OCI-LY1 (cell line): ENCODE results near the gene SH3BP5L.

ENCODE experiments used
- H2AFZ ChIP-seq: fragments of 200-600 bp; sonication (generic), shearing (Covaris generic); 2 replicates; pipeline ENCODE4 v1.6.0; 2014; ENCODE audit warnings: antibody characterized with exemption, mild to moderate bottlenecking, low read length
- H3F3A ChIP-seq: fragments of 200-600 bp; sonication (generic), shearing (Covaris generic); 2 replicates; pipeline ENCODE4 v1.6.0; 2014; ENCODE audit warnings: mild to moderate bottlenecking, antibody characterized with exemption, low read length, moderate library complexity; ENCODE audit not compliant: insufficient read depth
- H3K27ac ChIP-seq: fragments of 200-600 bp; sonication (generic); 2 replicates; pipeline ENCODE4 v1.5.1; 2014; ENCODE audit warnings: low read length, mixed run types, mild to moderate bottlenecking, low read depth; ENCODE audit not compliant: poor library complexity, severe bottlenecking
- H3K27me3 ChIP-seq: fragments of 200-600 bp; sonication (generic); 2 replicates; pipeline ENCODE4 v1.6.0; 2014; ENCODE audit warnings: antibody characterized with exemption, mild to moderate bottlenecking, low read length, moderate library complexity; ENCODE audit not compliant: insufficient read depth
- H3K36me3 ChIP-seq: fragments of 200-600 bp; sonication (generic); 2 replicates; pipeline ENCODE4 v1.6.1; 2014; ENCODE audit warnings: mild to moderate bottlenecking, antibody characterized with exemption, low read length, moderate library complexity, mixed read lengths; ENCODE audit not compliant: insufficient read depth
- H3K4me1 ChIP-seq: fragments of 200-600 bp; sonication (generic); 2 replicates; pipeline ENCODE4 v1.5.1; 2014; ENCODE audit warnings: mild to moderate bottlenecking, low read length, moderate library complexity; ENCODE audit not compliant: insufficient read depth, severe bottlenecking
- H3K4me2 ChIP-seq: fragments of 200-600 bp; sonication (generic), shearing (Covaris generic); 2 replicates; pipeline ENCODE4 v1.6.1; 2014; ENCODE audit warnings: low read length
- H3K4me3 ChIP-seq: fragments of 200-600 bp; sonication (generic); 2 replicates; pipeline ENCODE4 v1.5.1; 2014; ENCODE audit warnings: low read length, low read depth, mild to moderate bottlenecking, mixed read lengths; ENCODE audit not compliant: poor library complexity, severe bottlenecking
- H3K79me2 ChIP-seq: fragments of 200-600 bp; shearing (Covaris generic); 2 replicates; pipeline ENCODE4 v1.6.1; 2016; ENCODE audit warnings: mixed run types, low read length, mixed read lengths; ENCODE audit not compliant: insufficient read depth
- H3K9ac ChIP-seq: fragments of 200-600 bp; sonication (generic), shearing (Covaris generic); 2 replicates; pipeline ENCODE4 v1.6.1; 2014; ENCODE audit warnings: mild to moderate bottlenecking, low read length, mixed read lengths
- H3K9me2 ChIP-seq: fragments of 200-600 bp; sonication (generic), shearing (Covaris generic); 2 replicates; pipeline ENCODE4 v1.6.1; 2014; ENCODE audit warnings: low read depth, mild to moderate bottlenecking, low read length, mixed read lengths
- H3K9me3 ChIP-seq: fragments of 200-600 bp; shearing (Covaris generic); 2 replicates; pipeline ENCODE4 v1.6.1; 2014; ENCODE audit warnings: low read length, mixed read lengths
- H4K20me1 ChIP-seq: fragments of 200-600 bp; sonication (generic), shearing (Covaris generic); 2 replicates; pipeline ENCODE4 v1.6.0; 2016; ENCODE audit warnings: mild to moderate bottlenecking, low read length; ENCODE audit not compliant: insufficient read depth
- EZH2 ChIP-seq: fragments of 200-600 bp; sonication (generic), shearing (Covaris generic); IDR thresholded peaks from 2 replicates; pipeline ENCODE4 v1.8.0; 2017; ENCODE audit warnings: borderline replicate concordance, mixed run types, mild to moderate bottlenecking, antibody characterized with exemption, low read length, moderate library complexity, mixed read lengths
- TF ChIP-seq, protein P1 (sequence below): fragments of 200-600 bp; sonication (generic), shearing (Covaris generic); IDR thresholded peaks from 2 replicates; pipeline ENCODE4 v1.5.1; 2017; ENCODE audit warnings: mild to moderate bottlenecking, antibody characterized with exemption, low read length, moderate library complexity, mixed read lengths

The SH3BP5L gene

DNA sequence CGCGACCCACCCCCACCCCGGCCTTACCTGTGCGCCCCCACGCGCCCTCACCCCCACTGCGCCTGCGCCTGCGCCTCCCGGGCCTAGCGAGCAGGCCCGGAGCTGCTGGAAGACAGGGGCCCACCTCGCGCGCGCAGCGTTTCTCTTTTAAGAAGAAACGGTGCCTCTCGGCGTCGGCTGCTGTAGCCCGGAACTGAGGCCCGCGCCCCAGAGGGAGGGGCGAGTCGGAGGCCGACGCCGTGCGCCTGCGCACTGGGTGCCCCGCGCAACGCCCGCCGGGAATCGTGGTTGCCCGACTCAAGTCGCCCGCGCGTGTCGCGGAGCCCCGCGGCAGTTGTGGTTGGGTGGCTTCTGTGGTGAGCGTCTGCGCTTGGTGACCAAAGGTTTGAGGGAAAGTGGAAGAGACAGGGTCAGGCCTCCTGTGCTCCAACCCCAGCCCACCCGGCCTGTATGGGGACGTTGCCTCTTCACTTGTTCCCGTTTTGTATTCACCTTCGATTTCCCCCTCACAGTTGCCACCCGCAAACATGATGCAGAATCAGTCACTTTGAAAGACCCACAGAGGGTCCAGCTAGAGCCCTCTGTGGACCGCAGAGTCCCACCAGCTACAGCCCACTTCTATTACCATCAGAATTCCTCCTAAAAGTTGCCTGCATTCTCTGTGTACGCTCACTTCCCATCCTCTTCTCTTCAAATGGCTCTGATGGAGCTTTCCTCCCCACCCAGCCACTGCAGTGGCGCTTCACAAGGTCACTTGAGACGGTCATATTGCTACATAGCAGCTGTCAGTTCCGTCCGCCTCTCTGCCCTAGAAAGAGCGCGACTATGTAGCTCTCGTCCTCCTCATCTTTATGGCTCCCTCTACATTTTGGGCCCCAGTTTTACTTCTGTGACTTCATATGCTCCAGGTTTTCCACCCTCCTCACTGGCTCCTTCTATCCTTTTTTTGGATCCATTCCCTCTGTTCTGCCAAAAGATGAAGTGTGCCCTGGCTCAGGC lies 33.5 kb upstream of the SH3BP5L start, which contains the start of gene ZNF692:
ZNF692 (minus strand) TSS at position 195 of the 999 bp plus-strand sequence. CDS start 776 bp downstream, outside the sequence.
- H3K27ac ChIP-seq: peak within 1 kb of the TSS; percentile 74
- no peak within 1 kb of the TSS for H2AFZ ChIP-seq
- no peaks in the 10 kb centered on the region for H3K9me2 ChIP-seq
- H3K9me3 ChIP-seq: no peaks in the 10 kb centered on the region
- no peaks in the 10 kb centered on the region for H3K27me3 ChIP-seq
- H3K4me1 ChIP-seq: peaks cover 42% of the 10 kb centered on the region
- H3K4me2 ChIP-seq: peak within 1 kb of the TSS; percentile 95
- peak within 1 kb of the TSS; percentile 73 for H3K4me3 ChIP-seq
- H3K79me2 ChIP-seq: no peaks in the 10 kb centered on the region
- H4K20me1 ChIP-seq: no peaks in the 10 kb centered on the region
- no peak for TF ChIP-seq EZH2
- TF ChIP-seq, protein P1, sequence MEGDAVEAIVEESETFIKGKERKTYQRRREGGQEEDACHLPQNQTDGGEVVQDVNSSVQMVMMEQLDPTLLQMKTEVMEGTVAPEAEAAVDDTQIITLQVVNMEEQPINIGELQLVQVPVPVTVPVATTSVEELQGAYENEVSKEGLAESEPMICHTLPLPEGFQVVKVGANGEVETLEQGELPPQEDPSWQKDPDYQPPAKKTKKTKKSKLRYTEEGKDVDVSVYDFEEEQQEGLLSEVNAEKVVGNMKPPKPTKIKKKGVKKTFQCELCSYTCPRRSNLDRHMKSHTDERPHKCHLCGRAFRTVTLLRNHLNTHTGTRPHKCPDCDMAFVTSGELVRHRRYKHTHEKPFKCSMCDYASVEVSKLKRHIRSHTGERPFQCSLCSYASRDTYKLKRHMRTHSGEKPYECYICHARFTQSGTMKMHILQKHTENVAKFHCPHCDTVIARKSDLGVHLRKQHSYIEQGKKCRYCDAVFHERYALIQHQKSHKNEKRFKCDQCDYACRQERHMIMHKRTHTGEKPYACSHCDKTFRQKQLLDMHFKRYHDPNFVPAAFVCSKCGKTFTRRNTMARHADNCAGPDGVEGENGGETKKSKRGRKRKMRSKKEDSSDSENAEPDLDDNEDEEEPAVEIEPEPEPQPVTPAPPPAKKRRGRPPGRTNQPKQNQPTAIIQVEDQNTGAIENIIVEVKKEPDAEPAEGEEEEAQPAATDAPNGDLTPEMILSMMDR: no peak; the same call in 1 of the 2 replicates
- H3F3A ChIP-seq: no peaks in the 10 kb centered on the region
- H3K9ac ChIP-seq: peak within 1 kb of the TSS; percentile 89
- peaks cover 7% of the 10 kb centered on the region for H3K36me3 ChIP-seq

DNA sequence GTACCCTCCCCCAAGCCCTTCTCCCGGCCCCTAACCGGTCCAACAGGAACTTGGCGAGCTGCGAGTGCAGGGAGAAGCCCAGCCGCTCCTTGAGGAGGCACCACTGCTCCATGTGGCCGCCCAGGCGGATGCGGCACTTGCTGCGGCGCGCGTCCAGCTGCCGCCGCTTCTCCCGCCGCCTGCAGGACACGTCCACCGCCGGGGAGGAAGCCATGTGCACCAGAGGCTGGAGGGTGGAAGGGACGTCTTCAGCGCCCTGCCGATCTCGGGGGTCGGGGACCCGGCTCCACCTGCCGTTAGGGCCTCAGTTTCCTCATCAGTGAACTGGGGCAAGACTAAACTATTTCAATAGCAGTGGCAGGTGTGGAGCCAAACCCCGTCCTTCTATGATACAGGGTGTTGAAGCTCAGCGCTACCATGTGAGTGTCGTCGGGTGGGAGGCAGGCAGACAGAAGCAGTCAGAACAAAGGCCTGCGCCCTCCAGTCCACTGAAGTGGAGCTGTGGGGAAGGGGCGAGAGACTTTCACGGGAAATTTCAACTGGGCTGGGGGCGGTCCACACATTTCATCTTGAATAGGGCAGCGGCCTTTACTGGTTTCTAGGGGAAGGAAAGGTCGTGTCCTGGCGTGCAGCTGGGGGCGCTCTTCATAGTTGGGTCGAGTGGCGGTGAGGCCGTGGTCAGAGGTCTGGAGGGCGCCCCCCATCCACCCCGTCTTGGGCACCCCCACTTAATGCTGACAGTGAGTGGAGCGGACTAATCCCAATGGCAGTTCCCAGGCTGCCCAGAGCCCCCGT lies 32.6 kb upstream of the SH3BP5L start:
- Histone ChIP-seq H3K27ac (peak overlapping the region; percentile 70), H3K9me3 (no peaks in the 10 kb centered on the region), H3K27me3 (no peaks in the 10 kb centered on the region), H4K20me1 (no peaks in the 10 kb centered on the region), H3K4me1 (peaks cover 35% of the 10 kb centered on the region), H3F3A (no peaks in the 10 kb centered on the region), H3K9me2 (no peaks in the 10 kb centered on the region), H2AFZ (no peak overlapping the region), H3K36me3 (peaks cover 16% of the 10 kb centered on the region), H3K4me2 (peak overlapping the region; percentile 95), H3K4me3 (peak overlapping the region; percentile 73), H3K9ac (peak overlapping the region; percentile 89), H3K79me2 (no peaks in the 10 kb centered on the region)
- TF ChIP-seq, protein P1: peak; percentile 83
- no peak for TF ChIP-seq EZH2

DNA sequence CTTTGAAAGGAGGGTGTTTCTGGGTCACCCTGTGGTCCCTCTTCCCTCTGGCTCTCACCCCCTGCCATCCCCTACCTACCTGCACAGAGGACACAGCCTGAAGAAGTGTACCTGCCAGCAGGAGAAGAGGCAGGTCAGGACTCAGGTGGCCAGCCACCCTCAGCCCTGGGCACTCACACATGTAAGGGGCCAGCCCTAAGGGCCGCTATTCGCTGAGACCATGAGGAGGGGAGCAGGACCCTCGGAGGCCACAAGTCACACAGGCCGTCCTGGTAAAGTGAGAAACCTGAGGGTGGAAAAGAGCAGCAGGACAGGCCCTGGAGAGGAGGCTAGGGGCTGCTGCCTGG lies 32.0 kb upstream of the SH3BP5L start:
- no peaks in the 10 kb centered on the region for H4K20me1 ChIP-seq
- peak overlapping the region; percentile 70 for H3K27ac ChIP-seq
- TF ChIP-seq EZH2: no peak
- TF ChIP-seq, protein P1: no peak
- H3K36me3 ChIP-seq: peaks cover 17% of the 10 kb centered on the region
- no peaks in the 10 kb centered on the region for H3K79me2 ChIP-seq
- no peak overlapping the region for H2AFZ ChIP-seq
- no peaks in the 10 kb centered on the region for H3K27me3 ChIP-seq
- no peaks in the 10 kb centered on the region for H3K9me2 ChIP-seq
- peaks cover 32% of the 10 kb centered on the region for H3K4me1 ChIP-seq
- no peaks in the 10 kb centered on the region for H3F3A ChIP-seq
- H3K4me3 ChIP-seq: peak overlapping the region; percentile 73
- H3K9me3 ChIP-seq: no peaks in the 10 kb centered on the region
- H3K9ac ChIP-seq: peak overlapping the region; percentile 89
- H3K4me2 ChIP-seq: peak overlapping the region; percentile 95
